H1 (cell line): ENCODE measurements around the gene ORC3. TPM values are rescaled to one million over a fixed set of nuclear protein-coding genes. Genes with fewer than 3 reads are reported as not detected.

Source experiments
- CTCF ChIA-PET: fragments of 300-600 bp; sonication (Branson Sonifier 250); formaldehyde crosslinking; loops from one replicate; lab custom pipeline; 2021; ENCODE audit not compliant: partially characterized antibody; lab: Charles Lee
- POLR2A ChIA-PET: fragments of 300-600 bp; sonication (Branson Sonifier 250); formaldehyde crosslinking; loops from one replicate; lab custom pipeline; 2021; ENCODE audit warnings: inconsistent platforms; ENCODE audit not compliant: partially characterized antibody; lab: Charles Lee
- DNase-seq, 2 experiments: peaks; one replicate each; pipeline versions ENCODE4 v3.0.0 to v3.0.0-alpha.2; 2010 to 2022; ENCODE audit warnings: low spot score in 2 of 2, low read depth in 1 of 2, mixed read lengths in 1 of 2
- FAIRE-seq: peaks from 2 replicates; lab custom pipeline; 2011; peaks lifted over from hg19 to GRCh38; lab: Jason Lieb, UNC
- H2AFZ ChIP-seq: 2 replicates; pipeline ENCODE4 v1.8.1; 2012; ENCODE audit warnings: low read length, inconsistent platforms
- H2AK5ac ChIP-seq: 2 replicates; pipeline ENCODE4 v1.6.1; 2013; ENCODE audit warnings: low read depth, low read length
- H2BK120ac ChIP-seq: replicated peaks from 2 replicates; pipeline ENCODE3; 2013; ENCODE audit warnings: low read depth, low read length, inconsistent platforms
- H2BK12ac ChIP-seq: 2 replicates; pipeline ENCODE4 v1.6.1; 2013; ENCODE audit warnings: low read depth, low read length
- H2BK15ac ChIP-seq: 2 replicates; pipeline ENCODE4 v1.6.1; 2013; ENCODE audit warnings: low read length
- H2BK20ac ChIP-seq: 2 replicates; pipeline ENCODE4 v1.6.1; 2013; ENCODE audit warnings: low read length
- H2BK5ac ChIP-seq: 2 replicates; pipeline ENCODE4 v1.6.1; 2013; ENCODE audit warnings: low read depth, low read length
- H3K14ac ChIP-seq: 2 replicates; pipeline ENCODE4 v1.6.1; 2013; ENCODE audit warnings: inconsistent platforms; ENCODE audit not compliant: insufficient read length
- H3K18ac ChIP-seq: 2 replicates; pipeline ENCODE4 v1.6.1; 2013; ENCODE audit warnings: low read length; ENCODE audit errors: extremely low read depth
- H3K23ac ChIP-seq: 2 replicates; pipeline ENCODE4 v1.6.1; 2013; ENCODE audit warnings: inconsistent platforms; ENCODE audit not compliant: insufficient read length
- H3K23me2 ChIP-seq: 2 replicates; pipeline ENCODE4 v1.6.1; 2013; ENCODE audit warnings: low read depth, low read length
- H3K27ac ChIP-seq: 2 replicates; pipeline ENCODE4 v1.6.1; 2011; ENCODE audit warnings: low read depth, low read length, inconsistent platforms
- H3K27me3 ChIP-seq, 4 experiments: replicated peaks in 1 of 4; 1 replicate in 1 of 4; 2 replicates in 3 of 4; pipeline versions ENCODE4 v1.6.1 to v1.8.1; 2011 to 2013; ENCODE audit warnings: low read length in 3 of 4, mild to moderate bottlenecking in 3 of 4, inconsistent platforms in 2 of 4, mixed read lengths in 2 of 4, moderate library complexity in 1 of 4; ENCODE audit not compliant: control insufficient read depth in 3 of 4, insufficient read depth in 3 of 4; ENCODE audit errors: extremely low read depth in 1 of 4
- H3K36me3 ChIP-seq, 4 experiments: 2 replicates each; pipeline versions ENCODE4 v1.6.1 to v1.8.1; 2011 to 2013; ENCODE audit warnings: mild to moderate bottlenecking in 4 of 4, low read length in 3 of 4, moderate library complexity in 2 of 4, control low read depth in 1 of 4, inconsistent platforms in 1 of 4; ENCODE audit not compliant: insufficient read depth in 4 of 4, control insufficient read depth in 2 of 4
- H3K4ac ChIP-seq: replicated peaks from 2 replicates; pipeline ENCODE3; 2013; ENCODE audit warnings: low read length, low read depth, mixed read lengths, inconsistent platforms; ENCODE audit not compliant: insufficient read length
- H3K4me1 ChIP-seq, 4 experiments: replicated peaks in 1 of 4; 1 replicate in 1 of 4; 2 replicates in 3 of 4; pipeline versions ENCODE4 v1.6.1 to v1.8.1; 2011 to 2013; ENCODE audit warnings: low read length in 3 of 4, inconsistent platforms in 2 of 4, mixed read lengths in 1 of 4; ENCODE audit not compliant: insufficient read depth in 4 of 4, control insufficient read depth in 3 of 4
- H3K4me2 ChIP-seq, 2 experiments: 2 replicates each; pipeline versions ENCODE4 v1.6.1 to v1.8.1; 2011 to 2013; ENCODE audit warnings: low read depth in 2 of 2, low read length in 2 of 2, control low read depth in 1 of 2, inconsistent platforms in 1 of 2, mild to moderate bottlenecking in 1 of 2; ENCODE audit not compliant: insufficient read depth in 1 of 2
- H3K4me3 ChIP-seq, 4 experiments: fragments of 200-600, 300-600 bp in 1 of 4; sonication (generic), shearing (Covaris generic), sonication (Bioruptor Twin) in 1 of 4; 2 replicates each; pipeline versions ENCODE4 v1.5.1 to v1.8.1; 2011 to 2016; ENCODE audit warnings: low read length in 4 of 4, low read depth in 3 of 4, control low read depth in 2 of 4, inconsistent platforms in 2 of 4, mild to moderate bottlenecking in 2 of 4, mixed read lengths in 1 of 4, moderate library complexity in 1 of 4; ENCODE audit not compliant: insufficient read depth in 2 of 4; ENCODE audit errors: extremely low read depth in 1 of 4
- H3K56ac ChIP-seq: replicated peaks from 2 replicates; pipeline ENCODE3; 2013; ENCODE audit warnings: low read depth, mild to moderate bottlenecking, mixed read lengths, low read length, inconsistent platforms; ENCODE audit not compliant: insufficient read length
- H3K79me1 ChIP-seq: 2 replicates; pipeline ENCODE4 v1.6.1; 2013; ENCODE audit warnings: low read depth, low read length, control low read depth
- H3K79me2 ChIP-seq, 2 experiments: 2 replicates each; pipeline versions ENCODE4 v1.6.1 to v1.8.1; 2012 to 2013; ENCODE audit warnings: low read length in 2 of 2, mild to moderate bottlenecking in 2 of 2, inconsistent platforms in 1 of 2; ENCODE audit not compliant: insufficient read depth in 2 of 2, control insufficient read depth in 1 of 2
- H3K9ac ChIP-seq, 4 experiments: replicated peaks in 1 of 4; 1 replicate in 1 of 4; 2 replicates in 3 of 4; pipeline versions ENCODE4 v1.6.1 to v1.8.1; 2011 to 2013; ENCODE audit warnings: low read depth in 3 of 4, low read length in 3 of 4, control low read depth in 2 of 4, mild to moderate bottlenecking in 2 of 4, moderate library complexity in 2 of 4, inconsistent platforms in 1 of 4; ENCODE audit errors: extremely low read depth in 1 of 4
- H3K9me3 ChIP-seq, 2 experiments: 2 replicates each; pipeline versions ENCODE4 v1.6.1 to v1.8.1; 2012 to 2013; ENCODE audit warnings: mild to moderate bottlenecking in 2 of 2, moderate library complexity in 2 of 2, control low read depth in 1 of 2, inconsistent platforms in 1 of 2, low read depth in 1 of 2, low read length in 1 of 2, mixed read lengths in 1 of 2; ENCODE audit not compliant: insufficient read depth in 2 of 2
- H4K20me1 ChIP-seq, 2 experiments: replicated peaks in 1 of 2; 2 replicates each; pipeline versions ENCODE3 to v1.8.1; 2011 to 2013; ENCODE audit warnings: inconsistent platforms in 2 of 2, low read length in 2 of 2, mild to moderate bottlenecking in 1 of 2; ENCODE audit not compliant: insufficient read depth in 2 of 2, control insufficient read depth in 1 of 2
- H4K5ac ChIP-seq: 2 replicates; pipeline ENCODE4 v1.6.1; 2013; ENCODE audit warnings: low read length, low read depth, mixed read lengths, inconsistent platforms; ENCODE audit not compliant: insufficient read length
- H4K8ac ChIP-seq: 2 replicates; pipeline ENCODE4 v1.8.0; 2013; ENCODE audit warnings: mild to moderate bottlenecking, moderate library complexity, low read length, inconsistent platforms; ENCODE audit not compliant: insufficient read depth; ENCODE audit errors: extremely low read depth
- H4K91ac ChIP-seq: replicated peaks from 2 replicates; pipeline ENCODE3; 2013; ENCODE audit warnings: low read length, mixed read lengths, inconsistent platforms; ENCODE audit not compliant: insufficient read length
- POLR2AphosphoS5 ChIP-seq: IDR thresholded peaks from 2 replicates; pipeline ENCODE4 v1.6.1; 2011; ENCODE audit warnings: low read depth, low read length
- WGBS, 2 experiments: shearing (Covaris generic) in 1 of 2; methylation state at CpG; one replicate each; pipeline versions ENCODE4 v1.1.6 to v1.1.7; 2013 to 2015; ENCODE audit warnings: low lambda C conversion rate in 2 of 2, mixed read lengths in 2 of 2, inconsistent platforms in 1 of 2, low coverage in 1 of 2, missing lambda C conversion rate in 1 of 2; ENCODE audit not compliant: insufficient replicate concordance in 2 of 2, insufficient coverage in 1 of 2, insufficient read length in 1 of 2; ENCODE audit errors: extremely low coverage in 1 of 2, missing lambda C conversion rate in 1 of 2; 5-methylcytosine and 5-hydroxymethylcytosine counted together
- polyA plus RNA-seq, 7 experiments: library from polyadenylated mRNA; depleted of rRNA in 3 of 7; stranded (reverse) in 5 of 7; unstranded in 2 of 7; fragments of >200 nt in 5 of 7; fragments of 200-250 nt in 2 of 7; gene quantifications; 1 replicate in 5 of 7; 2 replicates in 1 of 7; 4 replicates in 1 of 7; pipeline versions ENCODE4 v1.2.1 to v1.2.3, GENCODE V29; 2011 to 2013; ENCODE audit warnings: missing spikeins in 2 of 7, mixed read lengths in 2 of 7
- total RNA-seq: library from RNA; stranded (reverse); fragmentation: NEBNext Ultra II Directional; extraction: Animal tissue kit (Norgen Biotek cat#: 25700); gene quantifications from 2 replicates; pipeline ENCODE4 v1.2.1, GENCODE V29; 2021

Gene ORC3
- total and polyA plus RNA-seq, 2 of the 8 experiments (the other 6 are each of a cell fraction or from before 2014, with no cell fraction given), result 35.9 to 60.9 TPM

DNA sequence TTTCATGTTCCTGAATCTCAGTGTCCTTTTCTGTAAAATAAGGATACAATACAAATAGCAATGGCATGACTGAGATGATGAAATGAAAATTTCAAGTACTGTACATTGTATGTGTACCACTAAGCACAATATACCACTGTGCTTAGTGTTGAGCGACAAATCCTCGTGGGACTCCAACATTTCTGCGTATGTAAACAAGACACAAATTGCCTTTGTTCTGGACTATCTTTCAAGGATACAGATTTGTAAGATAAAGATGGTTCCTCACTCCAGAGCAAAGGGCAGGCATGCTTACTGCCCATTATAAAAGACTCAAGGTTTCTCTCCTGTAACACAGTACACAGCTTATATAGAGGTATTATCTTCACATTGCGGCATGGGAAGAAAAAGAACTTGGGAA, 6.1 kb upstream of the ORC3 start:
- H4K8ac ChIP-seq, result no peak overlapping the region
- H2AK5ac ChIP-seq, result no peak overlapping the region
- no peak for TF ChIP-seq POLR2AphosphoS5
- no peak overlapping the region for H2BK12ac ChIP-seq
- H3K4me2 ChIP-seq, result no peak overlapping the region
- H2BK5ac ChIP-seq, result no peak overlapping the region
- ChIA-PET CTCF (no interaction called here), POLR2A (interaction anchor here (0.6 kb wide), 1 partner anchor 68 kb away, joined by 3 read pairs; no protein-coding TSS in a partner anchor)
- no peak overlapping the region for H4K5ac ChIP-seq
- no peak overlapping the region for H4K91ac ChIP-seq
- no peaks in the 10 kb centered on the region for H3K27me3 ChIP-seq
- H3K4me1 ChIP-seq, result peaks cover 0 to 8% (median 5%) of the 10 kb centered on the region in 4 experiments; a peak in 5 of 7 replicates
- H3K4me3 ChIP-seq, result no peak overlapping the region
- H2AFZ ChIP-seq, result no peak overlapping the region
- H3K4ac ChIP-seq, result no peak overlapping the region
- no peaks in the 10 kb centered on the region for H3K79me1 ChIP-seq
- H3K18ac ChIP-seq, result no peak overlapping the region
- FAIRE-seq (no peak), DNase-seq (no peak)
- H3K23me2 ChIP-seq, result 0 out of 2 replicates have a peak, but pooled peaks cover 3% of the 10 kb centered on the region
- no peak overlapping the region for H2BK20ac ChIP-seq
- H2BK15ac ChIP-seq, result no peak overlapping the region
- WGBS, 2 experiments, result 92% methylated on average over 4 of the region's 4 CpGs; no CpG with 5 or more reads in 1 of the 2 experiments
- H3K23ac ChIP-seq, result no peak overlapping the region
- H3K36me3 ChIP-seq, result peaks cover 0 to 38% (median 21%) of the 10 kb centered on the region in 4 experiments; a peak in 7 of 8 replicates
- no peak overlapping the region for H3K9ac ChIP-seq
- H2BK120ac ChIP-seq, result no peak overlapping the region
- H4K20me1 ChIP-seq, result peaks cover 0 to 2% of the 10 kb centered on the region in 2 experiments
- peaks cover 19 to 94% of the 10 kb centered on the region in 2 experiments for H3K79me2 ChIP-seq
- H3K9me3 ChIP-seq, result no peaks in the 10 kb centered on the region
- H3K14ac ChIP-seq, result no peak overlapping the region
- no peak overlapping the region for H3K27ac ChIP-seq
- no peak overlapping the region for H3K56ac ChIP-seq
